ENCODE results near the gene SVIL.
"Not testable (repeated sequence)": the region's sequence is repeated elsewhere in the genome, so short reads cannot be mapped to it uniquely, and the experiment has no call there.

Gene SVIL

DNA sequence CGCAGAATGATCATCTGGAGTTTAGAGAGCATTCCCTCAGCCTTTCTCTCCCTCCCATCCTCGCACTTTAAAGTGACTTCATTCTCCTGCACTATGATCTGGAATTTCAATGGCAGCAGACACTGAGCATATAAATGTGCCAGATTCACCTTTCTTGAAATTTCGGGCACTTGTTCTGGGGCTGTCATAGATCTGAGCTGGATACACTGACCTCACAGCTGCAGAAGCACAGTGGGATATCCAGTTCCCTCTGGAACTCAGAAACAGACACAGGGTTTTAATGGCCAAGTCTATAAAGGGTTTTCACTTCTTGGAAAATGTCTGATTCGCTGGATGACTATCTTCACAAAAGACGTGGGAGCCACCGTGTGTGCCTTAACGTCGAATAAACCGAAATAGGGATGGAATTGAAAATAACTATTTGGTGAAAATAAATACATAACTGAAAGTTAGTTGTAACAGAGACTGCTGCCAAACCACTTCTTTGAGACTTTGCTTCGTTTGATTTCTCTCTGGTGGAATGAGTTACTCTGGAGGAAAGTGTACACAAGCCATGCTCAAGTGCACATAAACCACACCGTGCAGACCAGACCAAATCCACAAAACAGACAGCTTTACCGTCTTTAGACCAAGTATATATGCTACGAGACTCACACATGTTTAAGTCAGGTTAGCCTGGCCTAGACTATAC lies 126.1 kb downstream of the SVIL start:
- DNase-seq, result no peak

DNA sequence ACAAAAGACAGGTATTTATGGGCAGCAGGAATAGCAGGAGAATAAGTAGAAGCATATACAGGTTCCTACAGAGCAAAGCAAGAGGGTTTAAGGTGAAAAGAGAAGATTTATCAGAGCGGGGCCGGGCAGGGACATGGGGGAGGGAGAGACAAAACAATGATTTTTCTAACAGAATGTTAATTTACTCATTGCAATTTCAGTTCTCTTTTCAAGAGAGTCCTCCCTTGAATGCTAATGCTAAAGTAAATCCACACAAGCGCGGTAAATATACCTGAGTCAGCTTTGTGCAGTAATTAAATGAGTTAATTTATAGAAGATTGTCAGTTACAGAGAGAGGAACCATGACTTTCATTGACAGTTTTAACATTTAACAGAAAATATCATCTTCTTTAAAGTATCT lies 127.0 kb downstream of the SVIL start:
- DNase-seq, result not testable (repeated sequence)

DNA sequence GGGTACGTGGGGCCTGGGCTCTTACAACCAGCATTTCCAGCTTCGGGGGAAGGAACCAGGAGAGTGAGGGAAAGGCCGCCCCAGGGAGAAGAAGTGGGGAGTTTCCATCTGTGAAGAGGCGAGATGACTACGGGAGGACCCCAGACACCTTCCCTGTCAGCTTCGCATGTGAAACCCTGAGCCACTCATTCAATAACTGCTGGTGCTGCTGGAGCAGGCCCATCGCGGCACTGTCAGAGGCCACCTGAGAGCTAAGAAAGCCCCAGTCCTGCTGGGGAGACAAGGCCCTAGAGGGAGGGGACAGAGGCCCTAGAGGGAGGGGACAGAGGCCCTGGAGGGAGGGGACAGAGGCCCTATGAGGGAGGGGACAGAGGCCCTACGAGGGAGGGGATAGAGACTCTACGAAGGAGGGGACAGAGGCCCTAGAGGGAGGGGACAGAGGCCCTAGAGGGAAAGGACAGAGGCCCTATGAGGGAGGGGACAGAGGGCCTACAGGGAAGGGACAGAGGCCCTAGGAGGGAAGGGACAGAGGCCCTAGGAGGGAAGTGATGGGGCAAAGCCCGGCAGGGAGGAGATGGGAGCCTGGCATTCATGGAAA lies 128.3 kb downstream of the SVIL start:
- DNase-seq, result not testable (repeated sequence)

DNA sequence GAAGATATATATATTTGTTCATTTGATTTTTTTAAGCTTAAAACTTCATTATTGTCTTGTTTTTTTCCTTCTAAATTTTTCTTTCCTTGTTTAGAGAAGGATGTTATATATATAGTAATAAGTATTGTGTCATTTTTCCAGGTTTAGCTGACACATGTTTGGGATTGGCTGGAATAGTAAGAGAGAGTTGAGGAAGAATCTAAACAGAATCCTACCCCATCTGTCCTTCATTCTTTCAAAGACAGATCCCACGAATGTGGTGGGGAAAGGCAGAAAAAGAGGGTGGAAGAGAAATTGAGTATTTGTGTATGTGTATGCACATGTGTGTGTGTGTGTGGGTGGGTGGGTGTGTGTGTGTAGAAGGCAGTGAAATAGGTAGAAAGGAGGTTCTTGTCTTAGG lies 132.4 kb downstream of the SVIL start:
- DNase-seq, result no peak

DNA sequence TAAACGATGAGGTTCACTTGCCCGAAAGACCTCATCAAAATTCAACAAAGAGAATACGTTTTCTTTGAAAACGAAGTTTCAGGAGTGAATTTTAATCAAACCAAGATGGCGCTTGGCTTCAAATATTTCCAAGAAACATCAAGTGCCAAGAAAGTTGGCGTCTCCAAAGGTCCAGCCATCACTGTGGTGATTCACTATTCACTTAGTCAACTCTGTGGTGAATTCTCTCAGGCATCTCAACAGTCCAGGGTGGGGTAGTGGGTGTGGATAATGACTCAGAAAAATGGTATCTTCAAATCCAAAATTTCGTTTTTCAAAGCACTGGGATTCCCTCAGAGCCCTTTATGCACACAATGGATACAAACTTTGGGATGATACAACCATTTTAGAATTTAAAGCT lies 133.1 kb downstream of the SVIL start:
- no peak for DNase-seq

DNA sequence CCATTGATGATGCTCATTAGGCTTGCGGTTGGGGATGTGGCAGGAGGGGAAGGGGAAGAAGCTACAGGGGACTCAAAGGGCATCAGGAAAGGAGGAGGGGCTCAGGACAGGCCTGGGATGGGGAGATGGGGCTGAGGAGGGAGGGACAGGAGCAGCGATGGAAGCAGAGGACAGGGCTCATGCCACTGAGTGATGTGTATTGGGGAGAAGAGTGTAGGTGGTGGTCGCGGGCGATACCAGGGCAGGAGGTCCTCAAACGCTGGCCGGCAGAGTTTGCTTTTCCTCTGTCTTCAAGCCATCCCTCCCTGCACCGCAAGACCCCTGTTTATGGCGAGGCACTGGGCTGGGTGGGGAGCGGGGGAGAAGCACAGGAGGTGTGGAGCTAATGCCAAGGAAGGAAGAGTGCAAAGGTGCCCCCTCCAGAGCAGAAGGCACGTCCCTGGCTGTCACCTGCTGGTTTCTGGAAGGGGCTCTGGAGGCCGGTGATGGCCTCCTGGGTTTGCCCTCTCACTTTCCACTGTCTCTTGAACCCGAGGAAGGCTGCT lies 134.7 kb downstream of the SVIL start:
- no peak for DNase-seq

DNA sequence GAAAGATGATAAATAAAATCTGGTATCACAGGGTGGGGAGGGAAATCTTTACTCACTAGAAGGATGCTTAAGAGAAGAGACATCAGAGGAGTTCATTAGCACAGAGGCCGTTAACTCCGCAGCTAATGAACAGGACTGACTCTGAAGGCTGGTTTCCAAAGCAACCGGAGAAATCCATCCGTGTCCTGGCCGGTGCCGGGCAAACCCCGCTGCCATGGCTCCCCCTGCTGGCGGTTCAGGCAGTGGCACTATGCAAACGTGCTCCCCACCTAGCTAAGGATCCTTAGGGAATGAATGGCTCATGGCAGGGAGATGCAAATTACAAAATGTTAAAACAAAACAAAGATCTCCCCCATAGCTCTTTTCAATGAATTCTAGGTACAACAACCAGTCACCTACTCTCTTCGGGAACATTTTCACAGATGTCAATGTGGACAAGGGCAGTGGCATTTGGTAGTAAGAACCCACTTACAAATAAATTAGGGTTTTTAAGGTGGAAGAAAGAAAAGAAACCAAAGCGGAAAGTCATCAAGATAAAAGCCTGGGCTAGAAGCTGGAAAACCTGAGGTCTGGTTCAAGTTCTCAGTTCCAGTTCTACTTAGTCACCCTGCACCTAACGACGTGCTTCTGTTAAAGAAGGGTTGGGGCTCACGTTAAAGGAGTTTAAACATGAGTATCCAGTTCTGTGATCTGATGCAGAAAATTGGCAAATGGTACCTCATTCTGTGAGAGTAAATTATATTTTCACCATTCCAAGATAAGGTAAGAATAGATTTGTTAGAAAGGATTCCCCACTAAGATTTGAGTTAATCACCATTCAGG lies 138.2 kb downstream of the SVIL start:
- DNase-seq, result peak; percentile 8 to 46 (median 20)

DNA sequence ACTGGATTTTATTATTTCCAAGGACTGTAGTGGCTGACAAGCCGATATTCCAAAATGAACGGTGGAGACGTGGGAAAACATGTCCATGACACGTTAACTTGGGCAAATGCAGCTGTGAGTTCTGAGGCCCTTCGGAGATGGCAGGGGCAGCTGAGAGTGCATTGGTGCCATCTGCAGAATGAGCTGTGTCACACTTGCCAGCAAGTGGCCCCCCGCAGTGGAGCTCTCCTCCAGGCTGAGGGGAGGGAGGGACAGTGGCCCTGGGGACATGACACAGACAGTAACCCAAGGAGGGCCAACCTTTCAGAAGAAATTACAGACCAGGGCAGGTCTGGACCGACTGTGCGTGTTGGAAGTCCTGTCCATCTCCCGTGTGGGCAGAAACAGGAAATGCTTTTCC lies 139.4 kb downstream of the SVIL start:
- DNase-seq, result no peak

DNA sequence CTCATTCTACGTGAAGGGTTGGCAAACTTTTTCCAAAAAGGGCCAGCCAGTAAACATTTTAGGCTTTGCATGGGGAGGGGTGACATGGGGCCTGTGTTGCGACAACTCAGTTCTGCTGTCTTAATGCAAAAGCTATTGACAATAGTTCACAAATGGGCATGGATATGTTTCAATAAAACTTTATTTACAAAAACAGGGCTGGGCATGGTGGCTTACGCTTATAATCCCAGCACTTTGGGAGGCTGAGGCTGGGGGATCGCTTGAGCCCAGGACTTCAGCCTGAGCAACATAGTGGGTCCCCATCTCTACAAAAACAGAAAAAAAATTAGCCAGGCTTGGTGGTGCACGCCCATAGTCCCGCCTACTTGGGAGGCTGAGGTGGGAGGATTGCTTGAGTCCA lies 141.1 kb downstream of the SVIL start:
- no peak for DNase-seq

DNA sequence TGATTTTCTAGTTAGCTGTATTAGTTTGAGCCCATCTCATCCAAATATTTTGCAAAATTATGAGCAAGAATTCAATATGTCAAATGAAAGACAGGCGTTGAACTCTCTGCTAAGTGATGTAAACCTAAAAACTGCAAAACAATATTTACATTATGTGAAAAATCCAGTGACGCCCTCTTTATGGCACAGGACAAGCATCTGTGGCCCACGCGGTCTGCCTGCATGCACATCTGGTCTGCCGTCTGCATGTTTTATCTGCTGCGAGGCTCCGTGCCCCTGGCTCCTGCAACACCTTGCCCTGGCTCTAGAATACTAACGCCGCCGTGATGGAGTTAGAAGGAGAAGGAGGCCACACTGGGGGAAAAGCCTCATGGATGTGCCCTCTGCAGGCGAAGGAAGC lies 142.0 kb downstream of the SVIL start:
- DNase-seq, result no peak

DNA sequence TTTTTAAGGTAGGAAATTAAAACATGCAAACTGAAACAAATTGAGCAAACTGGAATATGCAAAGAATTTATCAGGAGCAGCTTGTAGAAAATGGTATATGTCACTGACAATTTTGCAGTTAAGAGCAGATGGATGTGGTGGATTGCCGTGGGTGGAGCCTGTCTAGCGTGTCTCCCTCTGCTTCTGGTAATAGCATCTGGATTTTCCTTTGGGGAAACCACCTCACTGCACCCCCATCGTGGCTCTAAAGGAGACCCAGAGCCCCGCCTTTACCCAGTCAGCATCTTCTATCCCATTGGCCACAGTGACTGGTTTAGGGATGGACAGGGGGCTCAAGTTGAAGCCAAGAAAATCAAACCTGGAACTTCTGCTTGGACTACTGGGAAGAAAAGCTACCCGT lies 142.9 kb downstream of the SVIL start:
- no peak for DNase-seq

DNA sequence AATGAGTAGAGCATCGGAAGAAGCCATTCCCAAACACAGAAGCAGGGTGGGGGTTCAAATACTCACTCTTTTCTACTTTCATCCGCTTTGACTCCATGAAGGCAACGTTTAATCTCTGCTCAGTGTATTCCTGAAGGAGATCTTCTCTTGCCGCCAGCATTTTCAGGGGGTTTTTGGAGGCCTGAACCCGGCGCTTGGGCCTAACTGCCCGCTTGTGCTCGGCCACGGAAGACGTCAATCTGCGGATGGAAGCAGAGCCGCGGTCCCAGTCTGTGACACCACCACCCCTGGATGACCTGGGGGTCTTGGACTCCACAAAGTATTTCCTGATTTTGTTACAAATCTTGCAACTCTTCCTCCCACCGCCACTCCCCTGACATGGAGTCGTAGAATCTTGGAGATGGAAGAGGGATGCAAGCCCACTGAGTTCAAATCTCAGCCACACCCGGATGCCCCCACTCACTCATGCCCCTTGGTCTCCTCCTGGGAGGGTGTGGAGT lies 143.9 kb downstream of the SVIL start:
- DNase-seq, result not testable (repeated sequence)

DNA sequence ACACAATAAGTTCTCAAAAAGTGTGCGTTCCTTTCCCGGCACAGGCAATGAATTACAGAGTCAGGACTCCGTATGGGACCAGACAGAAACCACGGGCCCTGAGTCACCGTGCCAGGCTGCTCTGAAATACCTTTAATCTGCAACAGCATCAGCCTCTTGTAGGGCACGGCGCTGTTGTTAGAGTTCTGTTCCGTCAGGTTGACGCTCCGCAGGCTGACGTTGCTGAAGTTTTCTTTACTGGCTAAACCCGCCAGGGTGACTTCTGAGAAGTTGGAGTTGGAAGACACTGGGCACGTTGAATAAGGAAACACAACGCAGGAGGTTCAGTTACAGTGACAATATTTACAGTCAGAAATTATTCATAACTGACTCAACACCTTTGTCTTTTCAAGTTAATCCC lies 146.3 kb downstream of the SVIL start:
- not testable (repeated sequence) for DNase-seq

DNA sequence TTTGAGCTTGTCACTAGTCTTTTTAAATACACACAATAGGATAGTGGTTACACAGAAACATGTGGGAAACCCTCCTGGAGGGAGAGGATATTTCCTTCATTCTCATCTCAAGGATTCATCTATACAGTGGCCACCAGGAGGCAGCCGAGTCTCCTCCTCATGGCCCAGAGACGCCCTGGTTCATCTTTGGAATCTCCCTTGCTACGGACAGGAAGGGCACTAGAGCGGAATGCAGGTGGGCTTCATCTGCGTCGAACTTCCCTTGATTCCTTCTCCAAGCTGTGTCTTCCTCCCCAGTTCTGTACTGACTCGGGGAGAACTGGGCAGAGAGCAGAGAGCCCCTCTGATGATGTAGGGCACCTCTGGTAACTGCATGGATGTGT lies 146.9 kb downstream of the SVIL start:
- not testable (repeated sequence) for DNase-seq

DNA sequence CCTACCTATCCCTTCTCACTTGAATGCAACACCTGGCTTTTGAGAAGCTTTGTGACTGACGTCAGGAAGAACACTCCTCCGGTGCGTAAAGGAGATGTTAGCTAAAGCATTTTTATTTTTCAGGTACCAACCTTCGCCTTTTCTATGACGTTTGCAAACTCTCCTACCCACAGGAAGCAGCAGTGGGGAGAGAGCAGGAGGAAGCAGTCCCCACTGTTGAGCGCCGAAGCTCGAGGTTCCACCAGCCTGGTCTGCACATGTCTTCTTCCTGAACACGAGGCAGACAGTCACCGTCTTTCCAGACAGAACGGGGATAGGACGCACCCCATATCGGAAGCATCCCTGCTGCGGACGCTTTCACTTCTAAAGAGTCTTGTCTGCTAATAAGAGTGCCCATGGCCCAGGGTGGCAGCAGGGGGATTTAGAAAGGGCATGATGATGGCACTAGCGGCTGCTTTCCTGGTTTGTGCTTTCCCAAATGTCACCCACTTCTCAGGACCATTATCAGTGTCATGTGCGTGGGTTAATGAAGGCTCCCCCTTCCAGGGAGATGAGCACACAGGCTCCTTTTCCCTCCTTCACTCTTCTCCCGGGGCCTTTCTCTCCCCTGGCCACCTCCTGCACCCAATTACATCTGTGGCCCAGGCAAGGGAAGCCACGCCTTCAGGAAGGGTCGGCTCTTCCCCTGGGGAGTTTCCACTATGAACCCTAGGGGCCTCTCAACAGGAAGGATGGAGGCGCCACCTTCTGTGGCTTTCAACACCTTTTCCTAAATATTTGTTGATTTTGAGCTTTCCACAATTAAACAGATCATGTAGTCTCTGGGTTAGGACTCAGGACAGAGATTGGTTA lies 147.5 kb downstream of the SVIL start:
- not testable (repeated sequence) for DNase-seq

DNA sequence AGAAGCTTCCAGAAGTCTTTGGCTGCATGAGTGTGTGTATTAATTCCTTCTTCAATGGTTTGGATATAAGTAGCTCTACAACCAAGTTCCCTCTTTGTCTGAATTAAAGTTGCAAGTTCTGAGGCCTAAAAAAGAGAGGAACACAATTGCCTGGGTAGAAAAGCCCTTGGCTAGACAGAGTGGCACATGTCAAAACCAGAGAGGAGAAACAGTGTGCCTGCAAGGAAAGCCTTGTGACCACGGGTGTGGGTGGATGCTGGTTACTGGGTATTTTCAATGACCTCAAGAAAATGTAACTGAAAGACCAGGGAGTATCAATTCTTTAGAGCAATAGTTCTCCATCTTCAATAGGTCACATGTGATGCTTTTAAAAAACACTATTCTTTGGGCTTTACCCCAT lies 148.3 kb downstream of the SVIL start:
- DNase-seq, result no peak

DNA sequence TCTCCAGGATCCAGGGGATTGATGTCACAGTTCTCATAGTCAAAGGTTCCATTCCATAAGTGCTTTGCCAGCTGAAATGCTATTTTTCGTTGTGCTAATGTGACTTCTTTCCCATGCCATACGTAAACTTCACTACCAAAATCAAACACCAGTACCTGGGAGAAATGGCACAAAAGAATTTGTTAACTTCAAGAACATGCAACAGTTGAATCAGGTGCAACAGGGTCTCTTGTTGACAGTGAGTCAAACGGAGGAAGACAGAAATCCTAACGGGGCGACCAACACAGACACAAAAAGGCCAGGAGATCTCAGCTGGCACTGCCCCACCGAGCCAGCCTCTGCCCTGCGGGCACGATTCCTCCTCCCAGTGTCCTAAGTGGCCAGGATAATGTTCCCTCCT lies 150.1 kb downstream of the SVIL start:
- not testable (repeated sequence) for DNase-seq

DNA sequence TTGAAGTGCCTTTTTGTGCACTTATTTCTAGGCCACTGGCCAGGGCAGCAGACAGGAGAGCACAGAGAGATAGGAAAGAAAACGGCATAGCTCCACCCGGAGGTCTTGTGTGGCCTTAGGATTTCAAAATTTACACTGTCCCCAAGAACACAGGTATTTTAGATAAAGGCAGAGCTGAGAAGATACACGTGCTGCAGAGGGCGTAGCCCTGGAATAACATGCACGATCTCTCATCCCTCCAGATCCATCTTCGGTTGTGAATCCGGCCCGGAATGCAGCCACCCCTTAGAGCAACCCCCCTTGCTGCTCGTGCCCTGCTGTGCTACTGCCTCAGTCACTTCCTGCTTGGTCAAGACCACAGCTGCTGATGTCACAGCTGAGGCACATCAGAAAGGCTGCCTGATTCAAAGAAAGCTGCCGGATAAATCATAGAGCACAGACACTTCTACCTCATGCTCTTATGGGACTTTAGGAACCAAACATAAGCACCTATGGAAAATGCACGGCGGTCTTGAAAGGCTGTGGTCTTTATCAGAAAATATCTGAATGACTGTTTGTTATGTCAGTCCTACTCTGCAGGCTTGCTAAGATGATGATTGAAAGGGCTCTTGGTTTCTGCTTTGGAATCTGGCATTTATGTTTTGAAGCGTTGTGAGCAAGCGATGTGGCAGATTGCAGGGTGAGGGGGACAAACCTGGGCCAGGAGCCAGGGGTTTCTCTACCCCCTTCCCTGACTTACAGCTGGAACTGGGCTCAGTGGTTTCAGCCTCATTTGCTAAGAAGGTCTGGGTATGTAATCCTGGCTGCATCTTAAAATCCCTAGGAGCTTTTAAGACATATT lies 152.0 kb downstream of the SVIL start:
- DNase-seq, result no peak

DNA sequence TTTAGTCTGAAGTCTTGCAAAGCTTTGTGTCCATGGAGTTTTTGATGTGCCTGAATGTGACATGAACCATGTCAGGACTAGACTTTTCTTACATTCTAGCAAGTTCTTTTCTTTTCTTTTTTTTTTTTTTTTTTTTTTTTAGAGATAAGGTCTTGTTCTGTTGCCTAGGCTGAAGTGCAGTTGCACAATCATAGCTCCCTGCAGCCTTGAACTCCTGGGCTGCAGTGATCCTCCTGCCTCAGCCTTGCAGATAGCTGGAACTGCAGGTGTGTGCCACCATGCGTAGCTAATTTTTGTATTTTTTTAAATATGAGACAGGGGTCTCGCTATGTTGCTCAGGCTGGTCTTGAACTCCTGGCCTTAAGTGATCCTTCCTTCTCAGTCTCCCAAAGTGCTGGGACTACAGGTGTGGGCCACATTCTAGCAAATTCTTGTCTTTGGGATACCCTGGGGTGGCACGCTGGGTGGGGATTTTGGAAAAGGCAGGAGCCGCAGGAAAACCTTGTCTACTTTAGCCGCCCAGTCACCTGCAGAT lies 152.8 kb downstream of the SVIL start:
- no peak for DNase-seq

DNA sequence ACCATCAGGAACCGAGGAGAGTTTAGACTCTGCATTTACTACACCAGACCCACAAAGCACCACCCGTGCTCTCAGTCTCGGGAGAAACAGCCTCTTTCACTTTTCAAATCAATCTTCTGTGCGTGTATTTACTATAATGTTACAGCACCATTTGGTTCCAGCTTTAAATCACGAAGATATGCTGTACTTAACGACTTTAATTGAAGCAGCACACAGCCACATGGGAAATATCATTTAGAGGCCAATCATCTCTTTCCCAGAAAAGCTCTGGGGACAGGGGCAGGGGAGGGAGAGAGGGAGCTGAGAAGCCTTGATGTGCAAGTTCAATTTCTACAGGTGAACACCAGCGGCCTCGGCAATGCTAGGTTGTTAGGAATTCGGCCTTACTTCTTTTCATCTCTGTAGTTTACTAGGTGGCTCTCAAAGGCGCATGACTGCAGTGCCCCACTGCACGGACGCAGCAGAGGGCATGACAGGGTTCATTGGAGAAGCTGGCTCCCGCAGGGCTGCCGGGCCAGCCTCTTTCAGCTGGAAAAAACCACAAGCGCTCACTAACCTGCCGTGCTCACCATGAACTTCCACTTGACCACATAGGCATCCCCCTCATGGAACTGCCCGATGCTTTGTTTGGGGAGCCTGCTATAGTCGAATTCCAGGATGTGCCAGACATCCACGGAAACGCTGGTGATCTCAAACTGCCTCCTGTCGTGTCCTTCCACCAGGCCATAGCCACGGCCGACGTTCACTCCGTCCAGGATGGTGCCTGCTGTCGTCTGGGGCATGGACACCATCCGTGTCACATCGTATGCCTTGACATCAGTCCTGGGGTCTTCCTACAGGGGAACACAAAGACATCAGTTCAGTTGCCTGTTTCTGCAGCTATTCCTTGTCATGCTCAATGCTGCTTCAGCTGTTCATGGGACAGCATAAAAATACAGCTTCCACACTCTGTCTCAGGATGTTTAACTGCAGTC lies 154.5 kb downstream of the SVIL start:
- DNase-seq, result no peak
